HEK293 (cell line): Measurements from ENCODE around the gene TSPO2.
A peak's percentile ranks its signal among the peaks of the same experiment; 100 is the strongest.

Experiments used
- CTCF ChIA-PET: fragments of 350-600 bp; formaldehyde crosslinking; extraction: SDS; loops from one replicate; lab custom pipeline; 2021; ENCODE audit warnings: antibody characterized with exemption; lab: Yijun Ruan, JAX
- POLR2A ChIA-PET: fragments of 300-600 bp; formaldehyde crosslinking; extraction: SDS; loops from one replicate; lab custom pipeline; 2020; ENCODE audit warnings: antibody characterized with exemption, inconsistent platforms; lab: Yijun Ruan, JAX
- H3K27ac ChIP-seq: fragments of 200-500 bp; sonication (Bioruptor generic); 2 replicates; pipeline ENCODE4 v1.5.1; 2014; ENCODE audit warnings: low read depth, low read length, control low read depth, inconsistent platforms; ENCODE audit errors: extremely low read depth
- H3K36me3 ChIP-seq, 2 experiments: fragments of 200-500 bp in 1 of 2; sonication (Bioruptor generic) in 1 of 2; 1 replicate in 1 of 2; 2 replicates in 1 of 2; pipeline ENCODE4 v1.5.1; 2014 to 2017; ENCODE audit warnings: inconsistent platforms in 2 of 2, low read length in 2 of 2; ENCODE audit not compliant: control insufficient read depth in 2 of 2, insufficient read depth in 1 of 2
- H3K4me1 ChIP-seq: fragments of 200-500 bp; sonication (Bioruptor generic); 2 replicates; pipeline ENCODE4 v1.5.1; 2014; ENCODE audit warnings: mild to moderate bottlenecking, low read length, inconsistent platforms; ENCODE audit not compliant: control insufficient read depth, insufficient read depth
- H3K4me3 ChIP-seq: 2 replicates; pipeline ENCODE4 v1.5.1; 2011; ENCODE audit warnings: low read depth, mild to moderate bottlenecking, control low read depth, low read length, moderate library complexity
- H3K9me3 ChIP-seq: fragments of 200-500 bp; sonication (Bioruptor generic); 2 replicates; pipeline ENCODE4 v1.5.1; 2014; ENCODE audit warnings: low read depth, low read length, inconsistent platforms; ENCODE audit not compliant: control insufficient read depth, insufficient read depth
- EGR2 ChIP-seq: fragments of 450-650 bp; formaldehyde crosslinking; IDR thresholded peaks from 2 replicates; pipeline ENCODE4 v1.5.1; 2016; ENCODE audit warnings: low read depth, missing biosample characterization, missing genetic modification characterization
- MYNN ChIP-seq: fragments of 450-650 bp; formaldehyde crosslinking; IDR thresholded peaks from 2 replicates; pipeline ENCODE4 v1.5.1; 2016; ENCODE audit warnings: missing biosample characterization, missing genetic modification characterization, borderline replicate concordance
- SP2 ChIP-seq: fragments of 450-650 bp; formaldehyde crosslinking; IDR thresholded peaks from 2 replicates; pipeline ENCODE4 v1.5.1; 2016; ENCODE audit warnings: missing biosample characterization, missing genetic modification characterization
- ZBTB17 ChIP-seq: fragments of 450-650 bp; formaldehyde crosslinking; IDR thresholded peaks from 2 replicates; pipeline ENCODE4 v1.5.1; 2016; ENCODE audit warnings: missing biosample characterization, missing genetic modification characterization
- ZNF132 ChIP-seq: fragments of 450-650 bp; formaldehyde crosslinking; IDR thresholded peaks from 2 replicates; pipeline ENCODE4 v1.5.1; 2017; ENCODE audit warnings: missing biosample characterization, missing genetic modification characterization, borderline replicate concordance
- ZNF16 ChIP-seq: fragments of 450-650 bp; formaldehyde crosslinking; IDR thresholded peaks from 2 replicates; pipeline ENCODE4 v1.5.1; 2016; ENCODE audit warnings: low read depth, missing biosample characterization, missing genetic modification characterization
- ZNF2 ChIP-seq: fragments of 450-650 bp; formaldehyde crosslinking; IDR thresholded peaks from 2 replicates; pipeline ENCODE4 v1.5.1; 2016; ENCODE audit warnings: missing biosample characterization, missing genetic modification characterization
- ZNF335 ChIP-seq: fragments of 450-650 bp; formaldehyde crosslinking; conservative IDR thresholded peaks from 2 replicates; pipeline ENCODE4 v1.5.1; 2016; ENCODE audit warnings: missing biosample characterization, missing genetic modification characterization
- ZNF354C ChIP-seq: fragments of 450-650 bp; formaldehyde crosslinking; IDR thresholded peaks from 2 replicates; pipeline ENCODE4 v1.5.1; 2016; ENCODE audit warnings: missing biosample characterization, missing genetic modification characterization, low read depth, borderline replicate concordance
- ZNF510 ChIP-seq: fragments of 450-650 bp; formaldehyde crosslinking; IDR thresholded peaks from 2 replicates; pipeline ENCODE4 v1.5.1; 2018; ENCODE audit warnings: mild to moderate bottlenecking, missing genetic modification characterization, missing biosample characterization; ENCODE audit not compliant: insufficient replicate concordance
- ZNF518A ChIP-seq: fragments of 450-650 bp; formaldehyde crosslinking; conservative IDR thresholded peaks from 2 replicates; pipeline ENCODE4 v1.5.1; 2016; ENCODE audit warnings: low read depth, missing biosample characterization, missing genetic modification characterization
- ZNF658 ChIP-seq: fragments of 450-650 bp; formaldehyde crosslinking; IDR thresholded peaks from 2 replicates; pipeline ENCODE4; 2016; ENCODE audit warnings: missing biosample characterization, missing genetic modification characterization
- ZNF776 ChIP-seq: fragments of 450-650 bp; formaldehyde crosslinking; IDR thresholded peaks from 2 replicates; pipeline ENCODE4 v1.5.0; 2017; ENCODE audit warnings: missing biosample characterization, missing genetic modification characterization, borderline replicate concordance
- TF ChIP-seq, protein P1 (sequence below): fragments of 450-650 bp; formaldehyde crosslinking; IDR thresholded peaks from 2 replicates; pipeline ENCODE4 v1.5.1; 2016; ENCODE audit warnings: missing biosample characterization, missing genetic modification characterization
- TF ChIP-seq, protein P2 (sequence below): fragments of 450-650 bp; formaldehyde crosslinking; IDR thresholded peaks from 2 replicates; pipeline ENCODE4 v1.5.1; 2016; ENCODE audit warnings: missing biosample characterization, missing genetic modification characterization

Gene TSPO2

GRCh38 chr6:41071923-41072835, 29.9 kb downstream of the TSPO2 start, which contains the start of gene OARD1 (continued):
- TF ChIP-seq ZNF518A (tag by site-specific recombination): peak; percentile 74

DNA sequence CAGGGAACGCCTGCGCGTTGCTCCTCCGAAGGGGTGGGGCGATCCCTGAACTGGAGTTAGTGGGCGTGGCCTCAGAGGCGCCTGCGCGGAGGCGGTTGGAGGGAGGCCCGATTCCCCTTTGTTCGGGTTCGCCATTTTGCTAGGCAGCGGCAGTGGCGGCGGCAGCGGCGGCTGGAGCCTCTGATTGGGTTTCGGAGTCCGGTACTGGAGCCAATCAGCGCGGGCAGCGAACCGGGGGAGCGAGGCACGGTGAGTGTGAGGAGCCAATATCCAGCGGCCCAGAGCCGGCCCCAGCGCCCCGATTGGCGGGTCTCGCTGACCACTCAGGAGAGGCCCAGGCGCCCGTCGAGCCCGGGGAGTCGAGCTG, 30.6 kb downstream of the TSPO2 start, which contains the start of gene NFYA:
Gene NFYA (plus strand): TSS at position 139 of the 367 bp plus-strand sequence. CDS start 6,116 bp downstream, outside the sequence.
- ChIA-PET POLR2A (interaction anchor here (0.6 to 1.5 kb wide), 19 partner anchors 9 to 1708 kb away, joined by 3 to 8 read pairs (median 3); partner anchors contain the start of gene TAF8), CTCF (interaction anchor here (0.6 to 1.3 kb wide), 5 partner anchors 9 to 243 kb away, joined by 3 to 4 read pairs (median 3); no protein-coding TSS in a partner anchor)
- TF ChIP-seq ZNF776 (tag by site-specific recombination) (no peak), ZNF510 (tag by site-specific recombination) (no peak), ZNF658 (no peak), ZNF2 (tag by site-specific recombination) (no peak), ZBTB17 (peak; percentile 66), MYNN (tag by site-specific recombination) (no peak), ZNF132 (tag by site-specific recombination) (no peak), ZNF335 (no peak), ZNF16 (tag by site-specific recombination) (no peak), ZNF354C (no peak), SP2 (peak; percentile 69), EGR2 (tag by site-specific recombination) (peak; percentile 46; the same call in 1 of the 2 replicates)
- TF ChIP-seq, protein P1, sequence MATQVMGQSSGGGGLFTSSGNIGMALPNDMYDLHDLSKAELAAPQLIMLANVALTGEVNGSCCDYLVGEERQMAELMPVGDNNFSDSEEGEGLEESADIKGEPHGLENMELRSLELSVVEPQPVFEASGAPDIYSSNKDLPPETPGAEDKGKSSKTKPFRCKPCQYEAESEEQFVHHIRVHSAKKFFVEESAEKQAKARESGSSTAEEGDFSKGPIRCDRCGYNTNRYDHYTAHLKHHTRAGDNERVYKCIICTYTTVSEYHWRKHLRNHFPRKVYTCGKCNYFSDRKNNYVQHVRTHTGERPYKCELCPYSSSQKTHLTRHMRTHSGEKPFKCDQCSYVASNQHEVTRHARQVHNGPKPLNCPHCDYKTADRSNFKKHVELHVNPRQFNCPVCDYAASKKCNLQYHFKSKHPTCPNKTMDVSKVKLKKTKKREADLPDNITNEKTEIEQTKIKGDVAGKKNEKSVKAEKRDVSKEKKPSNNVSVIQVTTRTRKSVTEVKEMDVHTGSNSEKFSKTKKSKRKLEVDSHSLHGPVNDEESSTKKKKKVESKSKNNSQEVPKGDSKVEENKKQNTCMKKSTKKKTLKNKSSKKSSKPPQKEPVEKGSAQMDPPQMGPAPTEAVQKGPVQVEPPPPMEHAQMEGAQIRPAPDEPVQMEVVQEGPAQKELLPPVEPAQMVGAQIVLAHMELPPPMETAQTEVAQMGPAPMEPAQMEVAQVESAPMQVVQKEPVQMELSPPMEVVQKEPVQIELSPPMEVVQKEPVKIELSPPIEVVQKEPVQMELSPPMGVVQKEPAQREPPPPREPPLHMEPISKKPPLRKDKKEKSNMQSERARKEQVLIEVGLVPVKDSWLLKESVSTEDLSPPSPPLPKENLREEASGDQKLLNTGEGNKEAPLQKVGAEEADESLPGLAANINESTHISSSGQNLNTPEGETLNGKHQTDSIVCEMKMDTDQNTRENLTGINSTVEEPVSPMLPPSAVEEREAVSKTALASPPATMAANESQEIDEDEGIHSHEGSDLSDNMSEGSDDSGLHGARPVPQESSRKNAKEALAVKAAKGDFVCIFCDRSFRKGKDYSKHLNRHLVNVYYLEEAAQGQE (tag by site-specific recombination): no peak
- TF ChIP-seq, protein P2, sequence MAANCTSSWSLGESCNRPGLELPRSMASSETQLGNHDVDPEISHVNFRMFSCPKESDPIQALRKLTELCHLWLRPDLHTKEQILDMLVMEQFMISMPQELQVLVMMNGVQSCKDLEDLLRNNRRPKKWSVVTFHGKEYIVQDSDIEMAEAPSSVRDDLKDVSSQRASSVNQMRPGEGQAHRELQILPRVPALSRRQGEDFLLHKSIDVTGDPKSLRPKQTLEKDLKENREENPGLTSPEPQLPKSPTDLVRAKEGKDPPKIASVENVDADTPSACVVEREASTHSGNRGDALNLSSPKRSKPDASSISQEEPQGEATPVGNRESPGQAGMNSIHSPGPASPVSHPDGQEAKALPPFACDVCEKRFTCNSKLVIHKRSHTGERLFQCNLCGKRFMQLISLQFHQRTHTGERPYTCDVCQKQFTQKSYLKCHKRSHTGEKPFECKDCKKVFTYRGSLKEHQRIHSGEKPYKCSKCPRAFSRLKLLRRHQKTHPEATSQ (tag by site-specific recombination): no peak
- peak within 1 kb of the TSS; percentile 94 for H3K27ac ChIP-seq
- 0 out of 2 replicates have a peak, but pooled peaks cover 2% of the 10 kb centered on the region for H3K4me1 ChIP-seq
- peak within 1 kb of the TSS; percentile 95 for H3K4me3 ChIP-seq
- peaks cover 0 to 16% of the 10 kb centered on the region in 2 experiments; a peak in 1 of 3 replicates for H3K36me3 ChIP-seq
- H3K9me3 ChIP-seq: no peaks in the 10 kb centered on the region
